Keratinocyte (primary cell): ENCODE data around the gene IFT81. TPM values are rescaled to one million over a fixed set of nuclear protein-coding genes. Genes with fewer than 3 reads are reported as not detected.

ENCODE experiments used
- DNase-seq: peaks from one replicate; pipeline ENCODE4 v3.0.0-alpha.2; 2011; ENCODE audit warnings: low read depth, missing footprints, low spot score
- FAIRE-seq: peaks from 2 replicates; lab custom pipeline; 2011; peaks lifted over from hg19 to GRCh38; lab: Jason Lieb, UNC
- H2AFZ ChIP-seq: 2 replicates; pipeline ENCODE4 v1.6.0; 2012; ENCODE audit warnings: low read length, control low read depth, inconsistent platforms; ENCODE audit not compliant: control insufficient read depth
- H3K27ac ChIP-seq: 2 replicates; pipeline ENCODE4 v1.5.1; 2011; ENCODE audit warnings: low read length; ENCODE audit not compliant: control insufficient read depth, insufficient read depth
- H3K27me3 ChIP-seq: 3 replicates; pipeline ENCODE4 v1.6.0; 2011; ENCODE audit warnings: low read length; ENCODE audit not compliant: control insufficient read depth, insufficient read depth; ENCODE audit errors: extremely low read depth
- H3K36me3 ChIP-seq, 2 experiments: 2 replicates in 1 of 2; 3 replicates in 1 of 2; pipeline ENCODE4 v1.5.1; 2011; ENCODE audit warnings: low read length in 2 of 2, mild to moderate bottlenecking in 1 of 2; ENCODE audit not compliant: control insufficient read depth in 2 of 2, insufficient read depth in 2 of 2; ENCODE audit errors: extremely low read depth in 1 of 2
- H3K4me1 ChIP-seq: 3 replicates; pipeline ENCODE4 v1.5.1; 2011; ENCODE audit warnings: low read length; ENCODE audit not compliant: control insufficient read depth, insufficient read depth; ENCODE audit errors: extremely low read depth
- H3K4me2 ChIP-seq: 3 replicates; pipeline ENCODE4 v1.6.0; 2011; ENCODE audit warnings: low read depth, low read length; ENCODE audit not compliant: control insufficient read depth, insufficient read depth; ENCODE audit errors: extremely low read depth
- H3K4me3 ChIP-seq, 3 experiments: fragments of 200-600 bp in 1 of 3; sonication (generic) in 1 of 3; 2 replicates in 2 of 3; 3 replicates in 1 of 3; pipeline ENCODE4 v1.5.1; 2011 to 2016; ENCODE audit warnings: low read length in 3 of 3, mild to moderate bottlenecking in 3 of 3, control low read depth in 2 of 3, inconsistent platforms in 1 of 3, low read depth in 1 of 3, mixed read lengths in 1 of 3, mixed run types in 1 of 3, moderate library complexity in 1 of 3; ENCODE audit not compliant: control insufficient read depth in 2 of 3, insufficient read depth in 2 of 3; ENCODE audit errors: extremely low read depth in 1 of 3
- H3K79me2 ChIP-seq: 2 replicates; pipeline ENCODE4 v1.6.0; 2012; ENCODE audit warnings: low read length; ENCODE audit not compliant: control insufficient read depth, insufficient read depth
- H3K9ac ChIP-seq: 3 replicates; pipeline ENCODE4 v1.6.0; 2011; ENCODE audit warnings: low read length; ENCODE audit not compliant: control insufficient read depth, insufficient read depth; ENCODE audit errors: extremely low read depth
- H3K9me1 ChIP-seq: 3 replicates; pipeline ENCODE4 v1.6.0; 2011; ENCODE audit warnings: low read length; ENCODE audit not compliant: control insufficient read depth, insufficient read depth; ENCODE audit errors: extremely low read depth
- H3K9me3 ChIP-seq: 2 replicates; pipeline ENCODE4 v1.5.1; 2012; ENCODE audit warnings: low read depth, low read length; ENCODE audit not compliant: control insufficient read depth
- H4K20me1 ChIP-seq: 3 replicates; pipeline ENCODE4 v1.6.0; 2011; ENCODE audit warnings: low read length; ENCODE audit not compliant: control insufficient read depth, insufficient read depth; ENCODE audit errors: extremely low read depth
- CTCF ChIP-seq, 3 experiments: IDR thresholded peaks in 1 of 3; conservative IDR thresholded peaks in 1 of 3; optimal IDR thresholded peaks in 1 of 3; 2 replicates in 2 of 3; 3 replicates in 1 of 3; pipeline versions ENCODE3 to v1.5.1; 2011; ENCODE audit warnings: low read length in 3 of 3, mild to moderate bottlenecking in 3 of 3, moderate library complexity in 2 of 3, control low read depth in 1 of 3, inconsistent platforms in 1 of 3; ENCODE audit not compliant: insufficient read depth in 2 of 3; ENCODE audit errors: extremely low read depth in 1 of 3
- EZH2 ChIP-seq: IDR thresholded peaks from one replicate; pipeline ENCODE4 v1.6.1; 2012; ENCODE audit warnings: inconsistent platforms, mild to moderate bottlenecking, low read length, moderate library complexity
- dilution Hi-C: fragments of 300-500 bp; cut with MboI; formaldehyde crosslinking; loops from one replicate; pipeline ENCODE4 v1.7.0; 2020; ENCODE audit warnings: low sequenced_read_pairs; ENCODE audit not compliant: extremely low pct_ligation_motif_present
- polyA plus RNA-seq, 5 experiments: library from polyadenylated mRNA; depleted of rRNA in 3 of 5; stranded (reverse) in 3 of 5; stranded (forward) in 1 of 5; unstranded in 1 of 5; fragments of >200 nt; gene quantifications; 1 replicate in 1 of 5; 2 replicates in 3 of 5; 3 replicates in 1 of 5; pipeline versions ENCODE4 v1.2.1 to v1.2.3, GENCODE V29; 2011 to 2012; ENCODE audit warnings: missing spikeins in 2 of 5, low read depth in 1 of 5, low replicate concordance in 1 of 5

The IFT81 gene
- polyA plus RNA-seq, 1 donor (not counting 4 experiments of a cell fraction or from before 2014, with no cell fraction given), result 8.9 TPM

GRCh38 chr12:110198386-110198785 is 74.2 kb downstream of the IFT81 start:
- no peak overlapping the region for H3K27ac ChIP-seq

GRCh38 chr12:110199339-110200123 is 75.4 kb downstream of the IFT81 start:
- Histone ChIP-seq H3K4me1 (no peaks in the 10 kb centered on the region), H3K79me2 (no peaks in the 10 kb centered on the region), H2AFZ (no peak overlapping the region), H3K9me3 (no peaks in the 10 kb centered on the region), H3K9ac (no peak overlapping the region), H3K4me2 (no peak overlapping the region), H3K27me3 (no peaks in the 10 kb centered on the region), H4K20me1 (no peaks in the 10 kb centered on the region), H3K27ac (no peak overlapping the region), H3K4me3 (no peak overlapping the region), H3K9me1 (no peaks in the 10 kb centered on the region), H3K36me3 (peaks cover 0 to 2% of the 10 kb centered on the region in 2 experiments)
- dilution Hi-C loops, result no loop called here
- DNase-seq (no peak), FAIRE-seq (no peak)
- TF ChIP-seq EZH2 (no peak), CTCF (optimal IDR thresholded peaks at IDR 0.05 in 1 of 3, IDR thresholded peaks at IDR 0.05 in 1 of 3, conservative IDR thresholded peaks at IDR 0.05 in 1 of 3; ENCODE audit: extremely low read depth in 1 of 3, insufficient read depth in 2 of 3, low read length in 3 of 3) (no peak)

More at GRCh38 chr12:110198386-110198785, 74.2 kb downstream of the IFT81 start:
- no peak overlapping the region for H3K4me2 ChIP-seq
- H3K4me3 ChIP-seq, result no peak overlapping the region
- DNase-seq, result no peak
- no peaks in the 10 kb centered on the region for H3K27me3 ChIP-seq
- no peaks in the 10 kb centered on the region for H4K20me1 ChIP-seq
- H3K9ac ChIP-seq, result no peak overlapping the region
- peaks cover 0 to 2% of the 10 kb centered on the region in 2 experiments for H3K36me3 ChIP-seq
- no peaks in the 10 kb centered on the region for H3K79me2 ChIP-seq
- no peaks in the 10 kb centered on the region for H3K4me1 ChIP-seq
- TF ChIP-seq EZH2, result no peak
- TF ChIP-seq CTCF (optimal IDR thresholded peaks at IDR 0.05 in 1 of 3, IDR thresholded peaks at IDR 0.05 in 1 of 3, conservative IDR thresholded peaks at IDR 0.05 in 1 of 3; ENCODE audit: extremely low read depth in 1 of 3, insufficient read depth in 2 of 3, low read length in 3 of 3), result no peak
- H3K9me1 ChIP-seq, result no peaks in the 10 kb centered on the region
- H3K9me3 ChIP-seq, result no peaks in the 10 kb centered on the region
- dilution Hi-C loops, result no loop called here
- FAIRE-seq, result no peak
- H2AFZ ChIP-seq, result no peak overlapping the region
